GM21423 (cell line): Measurements from ENCODE around the gene ZFPM1.

Experiments
- ATAC-seq: cut with Tn5 transposase; IDR thresholded peaks from one replicate; pipeline ENCODE4 v1.9.1; 2021; ENCODE audit warnings: mild to moderate bottlenecking, moderate library complexity; ENCODE audit not compliant: unreplicated experiment

Gene ZFPM1

GRCh38 chr16:88585269-88585668 is 132.2 kb downstream of the ZFPM1 start:
- no peak for ATAC-seq

DNA sequence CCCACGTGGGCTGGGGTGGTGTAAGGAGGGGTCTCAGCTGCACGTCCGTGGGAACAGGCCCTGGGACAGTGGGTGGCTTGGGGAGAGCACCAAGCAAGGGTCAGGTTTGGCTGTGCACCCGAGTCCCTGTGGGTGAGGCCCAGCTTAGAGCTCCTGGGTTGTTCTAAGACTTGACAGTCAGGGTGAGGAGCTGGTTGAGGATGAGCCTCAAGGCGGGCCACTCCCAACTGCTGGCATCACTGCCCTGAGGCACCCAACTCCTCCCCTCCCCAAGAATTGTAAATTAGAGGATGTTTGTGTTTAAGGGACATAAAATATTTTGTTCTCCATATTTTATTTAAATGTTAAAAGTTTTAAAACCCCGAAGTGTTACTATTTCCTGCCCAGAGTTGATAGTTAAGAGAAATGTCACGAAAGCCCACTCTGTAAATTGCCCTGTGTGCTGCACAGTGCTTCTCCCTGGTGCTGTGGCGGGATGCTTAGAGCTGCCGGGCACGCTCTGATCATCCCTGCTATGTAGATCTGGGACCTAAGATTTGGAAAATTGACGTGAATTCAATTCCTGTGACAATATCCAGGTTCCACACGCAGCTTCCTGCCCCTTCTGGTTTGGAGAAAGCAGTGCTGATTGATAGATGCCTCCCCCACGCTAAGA is 133.0 kb downstream of the ZFPM1 start:
- no peak for ATAC-seq
